ENCODE data around the gene POLDIP2. TPM values are rescaled to one million over a fixed set of nuclear protein-coding genes. Genes with fewer than 3 reads are reported as not detected.

Gene POLDIP2, protein sequence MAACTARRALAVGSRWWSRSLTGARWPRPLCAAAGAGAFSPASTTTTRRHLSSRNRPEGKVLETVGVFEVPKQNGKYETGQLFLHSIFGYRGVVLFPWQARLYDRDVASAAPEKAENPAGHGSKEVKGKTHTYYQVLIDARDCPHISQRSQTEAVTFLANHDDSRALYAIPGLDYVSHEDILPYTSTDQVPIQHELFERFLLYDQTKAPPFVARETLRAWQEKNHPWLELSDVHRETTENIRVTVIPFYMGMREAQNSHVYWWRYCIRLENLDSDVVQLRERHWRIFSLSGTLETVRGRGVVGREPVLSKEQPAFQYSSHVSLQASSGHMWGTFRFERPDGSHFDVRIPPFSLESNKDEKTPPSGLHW
- total RNA-seq = 74.5 and 83.4 TPM in 2 replicates

DNA sequence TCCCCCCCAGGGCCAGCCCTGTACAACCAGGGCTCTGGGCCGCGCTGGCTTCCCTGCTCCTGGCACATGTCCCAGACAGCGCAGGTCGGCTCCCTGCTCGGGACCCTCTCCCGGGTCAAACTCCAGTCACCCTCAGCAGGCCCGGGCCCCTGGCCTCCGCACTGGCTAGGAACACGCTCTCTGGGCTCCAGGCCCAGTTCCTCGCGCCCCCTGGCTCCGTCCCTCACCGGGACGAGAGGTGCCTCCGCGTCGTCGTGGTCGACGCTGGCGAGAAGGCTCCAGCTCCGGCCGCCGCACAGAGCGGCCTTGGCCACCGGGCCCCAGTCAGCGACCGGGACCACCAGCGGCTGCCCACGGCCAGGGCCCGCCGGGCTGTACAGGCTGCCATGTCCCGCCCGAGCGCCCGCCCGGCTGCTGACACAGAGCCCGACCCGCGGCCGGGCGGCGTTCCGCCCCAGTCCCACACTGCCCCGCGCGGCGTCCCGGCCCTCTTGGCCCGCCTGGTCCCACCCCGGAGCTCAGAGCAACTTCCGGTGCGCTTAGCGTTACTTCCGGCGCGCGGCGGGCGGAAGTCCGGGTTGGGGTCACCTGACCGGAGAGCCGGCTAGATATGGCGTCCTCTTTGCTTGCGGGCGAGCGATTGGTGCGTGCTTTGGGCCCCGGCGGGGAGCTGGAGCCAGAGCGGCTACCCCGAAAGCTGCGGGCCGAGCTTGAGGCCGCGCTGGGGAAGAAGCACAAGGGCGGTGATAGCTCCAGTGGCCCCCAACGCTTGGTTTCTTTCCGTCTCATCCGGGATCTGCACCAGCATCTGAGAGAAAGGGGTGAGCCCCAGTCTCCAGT, at the start of gene POLDIP2:
Gene POLDIP2 (minus strand): TSS at position 467 of the 840 bp plus-strand sequence. CDS start 79 bp downstream, at position 388.
- no peak for DNase-seq (ENCODE audit: extremely low read depth, low read depth, low spot score)

DNA sequence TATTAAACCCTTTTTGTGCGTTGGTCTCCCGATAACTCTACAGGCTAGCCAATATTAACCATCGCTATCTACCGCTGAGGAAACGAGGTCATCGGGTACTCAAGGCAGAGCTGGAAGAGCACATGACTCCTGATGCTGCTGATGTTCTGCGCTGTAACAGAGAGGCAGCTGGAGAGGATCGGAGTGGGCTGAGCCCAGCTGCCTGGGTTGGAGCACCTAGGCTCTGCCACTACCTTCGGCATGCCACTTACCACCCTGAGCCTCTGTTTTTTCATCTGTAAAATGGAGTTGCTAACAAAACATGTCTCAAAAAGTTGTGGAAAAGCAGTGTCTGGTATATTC, 49.1 kb upstream of the POLDIP2 start:
- DNase-seq (ENCODE audit: extremely low read depth, low read depth, low spot score) = no peak

DNA sequence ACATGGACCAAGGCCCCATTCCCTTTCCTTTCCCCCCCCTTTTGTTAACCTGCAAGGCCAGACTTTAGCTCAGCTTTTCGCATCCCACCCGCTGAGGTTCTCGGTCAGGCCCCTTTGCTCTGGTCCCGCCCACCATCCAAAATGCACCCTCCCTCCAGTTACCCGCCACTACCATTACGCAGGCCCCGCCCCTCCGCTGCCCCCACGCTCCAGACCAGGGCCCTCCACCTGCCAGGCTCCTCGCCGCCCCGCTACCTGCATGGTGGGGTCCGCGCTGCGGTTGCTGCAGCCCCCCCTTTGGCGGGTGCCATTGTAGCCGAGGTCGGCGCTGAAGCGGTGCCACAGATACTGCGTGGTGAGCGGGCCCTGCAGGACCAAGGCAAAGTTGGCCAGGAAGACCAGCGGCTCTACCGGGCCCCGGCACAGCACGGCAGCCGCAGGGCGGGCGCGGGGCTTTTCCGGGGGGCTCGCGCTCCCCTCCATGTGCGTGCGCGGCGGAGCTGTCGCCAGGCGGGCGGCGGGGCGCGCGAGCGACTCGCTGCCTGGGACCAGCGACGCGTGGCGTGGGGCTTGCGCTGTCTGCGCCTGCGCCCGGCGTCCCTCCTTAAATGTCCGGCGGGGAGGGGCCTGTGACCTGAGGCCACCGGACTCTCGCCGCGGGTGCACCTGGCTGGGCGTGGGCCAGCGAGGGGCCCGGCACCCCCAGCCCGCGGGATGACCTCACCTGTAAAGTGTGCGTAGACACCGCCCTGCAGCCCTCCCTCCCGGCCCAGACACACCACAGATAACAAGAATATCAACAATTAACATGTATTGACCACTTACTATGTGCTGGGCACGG, 48.5 kb upstream of the POLDIP2 start, which contains the start of gene SLC46A1:
Gene SLC46A1 (minus strand): TSS at position 581 of the 841 bp plus-strand sequence. CDS start 98 bp downstream, at position 483.
- DNase-seq (ENCODE audit: extremely low read depth, low read depth, low spot score) = no peak

DNA sequence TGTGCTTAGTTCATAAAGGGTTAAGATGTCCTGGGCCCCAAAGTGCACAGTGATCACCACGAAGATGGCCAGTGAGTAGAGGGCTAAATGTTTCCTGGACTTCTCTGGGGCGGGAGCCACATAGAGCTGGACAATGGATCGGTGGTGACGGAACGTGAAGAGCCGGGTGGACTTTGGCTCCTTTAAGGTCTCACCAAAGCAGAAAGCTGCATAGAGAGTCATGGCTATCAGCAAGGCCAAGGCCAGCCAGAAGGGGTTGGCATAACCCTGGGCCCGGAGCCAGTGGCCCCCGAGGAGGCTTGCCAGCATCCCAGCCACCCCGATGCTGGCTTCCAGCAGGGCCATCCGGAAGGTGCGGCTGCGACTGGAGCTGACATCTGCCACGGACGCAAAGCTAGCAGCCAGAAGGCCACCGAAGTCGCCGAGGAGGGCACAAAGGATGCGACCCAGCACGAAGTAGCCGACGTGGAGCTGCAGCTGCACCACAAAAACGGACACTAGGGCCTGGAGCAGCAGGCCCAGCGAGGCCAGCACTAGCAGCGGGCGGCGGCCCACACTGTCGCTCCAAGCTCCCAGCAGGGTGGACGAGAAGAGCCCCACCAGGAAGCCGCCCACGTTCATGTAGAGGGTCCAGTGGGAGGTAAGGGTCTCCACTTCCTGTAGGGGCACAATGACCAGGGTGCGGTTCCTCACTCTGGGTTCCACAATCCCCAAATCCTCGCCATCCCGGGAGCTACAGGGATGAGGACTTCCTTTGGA, 47.7 kb upstream of the POLDIP2 start:
- DNase-seq (ENCODE audit: extremely low read depth, low read depth, low spot score) = no peak

DNA sequence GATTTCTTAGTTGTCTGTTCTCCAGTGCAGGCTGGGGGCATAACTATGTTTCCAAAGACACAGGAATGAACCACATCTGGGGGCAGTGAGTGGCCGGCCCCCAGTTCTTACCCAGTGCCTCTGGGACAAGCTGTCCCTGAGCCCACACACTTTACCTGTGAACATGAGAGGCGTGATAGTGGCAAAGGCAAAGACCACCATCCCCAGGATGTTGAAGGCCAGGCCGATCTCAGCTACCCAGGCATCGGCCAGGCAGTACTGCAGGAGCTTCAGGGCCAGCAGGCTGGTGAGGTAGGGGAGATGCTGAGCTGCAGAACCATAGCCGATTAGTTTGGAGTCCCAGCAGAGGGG, 47.1 kb upstream of the POLDIP2 start:
- no peak for DNase-seq (ENCODE audit: extremely low read depth, low read depth, low spot score)

DNA sequence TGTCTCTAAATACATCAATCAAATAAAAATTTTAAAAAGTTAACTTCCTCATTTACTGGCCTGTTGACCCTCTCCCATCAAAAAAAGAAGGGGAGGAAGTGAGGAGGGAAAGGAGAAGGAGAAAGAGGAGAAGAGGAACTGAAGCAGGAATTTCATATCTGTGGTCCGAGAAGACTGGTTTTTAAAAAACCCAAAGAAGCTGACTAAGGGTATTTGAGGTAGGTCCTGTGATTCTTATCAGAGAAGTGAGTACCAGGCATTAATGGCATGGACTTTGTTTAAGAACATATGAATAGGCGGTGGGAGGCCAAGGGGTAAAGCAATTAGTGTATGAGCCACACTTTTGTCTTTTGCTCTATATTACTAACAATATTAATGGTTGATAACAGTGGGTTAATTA, 46.7 kb upstream of the POLDIP2 start:
- no peak for DNase-seq (ENCODE audit: extremely low read depth, low read depth, low spot score)

DNA sequence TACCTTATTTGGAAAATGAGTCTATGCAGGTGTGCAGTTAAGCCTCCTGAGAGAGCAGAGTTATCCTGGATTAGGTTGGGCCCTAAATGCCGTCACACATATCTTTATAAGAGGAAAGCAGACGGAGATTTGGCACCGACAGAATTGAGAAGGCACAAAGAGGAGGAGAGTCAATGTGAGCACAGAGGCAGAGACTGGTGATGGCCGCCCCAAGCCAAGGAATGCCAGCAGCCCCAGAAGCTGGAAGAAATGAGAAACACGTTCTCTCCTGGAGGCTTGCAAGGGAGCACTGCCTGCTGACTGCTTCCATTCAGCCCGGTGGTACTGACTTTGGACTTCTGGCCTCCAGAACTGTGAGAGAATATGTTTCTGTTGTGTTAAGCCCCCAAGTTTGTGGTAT, 45.5 kb upstream of the POLDIP2 start:
- no peak for DNase-seq (ENCODE audit: extremely low read depth, low read depth, low spot score)

DNA sequence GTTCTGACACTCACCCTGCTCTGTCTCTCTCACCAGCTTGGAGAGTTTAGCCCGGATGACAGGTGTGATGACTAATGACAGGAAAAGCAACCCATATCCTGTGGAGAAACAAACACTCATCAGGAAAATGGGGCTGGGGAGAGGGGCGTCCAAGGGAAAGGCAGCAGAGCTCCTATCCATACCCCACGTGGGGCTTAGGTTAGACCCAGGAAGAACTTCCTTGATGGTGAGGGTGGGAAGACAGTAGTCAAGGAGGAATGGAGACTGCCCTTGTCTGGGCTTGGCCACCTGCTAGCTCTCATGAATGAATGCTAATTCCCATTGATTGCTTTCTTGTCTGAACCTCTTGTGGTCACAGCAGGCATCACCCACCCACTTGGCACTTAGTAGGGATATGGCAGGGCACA, 44.9 kb upstream of the POLDIP2 start:
- no peak for DNase-seq (ENCODE audit: extremely low read depth, low read depth, low spot score)

DNA sequence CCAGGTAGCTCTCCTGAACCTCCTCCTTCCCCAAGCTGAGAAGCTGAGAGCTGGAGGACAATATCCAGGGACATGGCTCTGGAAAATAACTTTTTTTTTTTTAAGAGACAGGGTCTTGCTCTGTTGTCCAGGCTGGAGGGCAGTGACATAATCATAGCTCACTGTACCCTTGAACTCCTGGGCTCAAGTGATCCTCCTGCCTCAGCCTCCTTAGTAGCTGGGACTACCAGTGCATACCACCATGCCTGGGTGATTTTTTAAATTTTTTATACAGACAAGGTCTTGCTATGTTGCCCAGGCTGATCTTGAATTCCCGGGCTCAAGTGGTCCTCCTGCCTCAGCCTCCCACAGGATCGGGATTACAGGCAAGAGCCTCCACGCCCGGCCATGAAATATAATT, 42.5 kb upstream of the POLDIP2 start:
- no peak for DNase-seq (ENCODE audit: extremely low read depth, low read depth, low spot score)

DNA sequence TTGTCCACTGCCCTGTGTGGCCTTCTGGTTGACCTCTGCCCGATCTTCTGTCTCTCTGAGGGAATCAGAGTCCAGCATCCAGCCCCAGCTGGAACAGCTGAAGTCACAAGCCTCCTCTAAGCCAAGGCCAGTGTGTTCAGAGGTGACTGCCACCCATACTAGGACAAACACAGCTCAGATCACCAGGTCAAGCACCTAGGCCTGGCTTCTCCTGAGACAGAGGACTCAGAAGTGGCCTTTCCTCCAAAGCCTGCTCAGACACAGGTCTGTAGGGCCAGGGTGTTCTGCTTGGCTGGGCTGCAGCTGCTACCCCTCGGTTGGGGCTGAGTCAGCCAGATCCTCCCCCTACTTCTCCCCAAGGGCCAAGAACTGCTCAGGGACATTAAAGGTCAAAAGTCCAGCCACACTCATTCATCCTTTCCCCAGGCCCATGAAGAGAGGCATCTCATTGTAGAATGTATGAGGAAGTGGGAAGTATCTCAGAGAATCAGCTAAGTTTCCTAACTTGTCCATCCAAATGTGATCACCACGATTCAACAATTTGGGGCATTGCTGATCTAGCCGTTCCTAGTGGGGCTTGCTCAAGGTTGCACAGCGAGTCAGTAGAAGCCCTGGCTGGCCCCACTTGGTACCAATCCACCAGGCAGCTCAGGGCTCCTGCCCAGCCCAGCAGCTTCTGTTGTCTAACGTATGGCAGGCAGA, 41.1 kb upstream of the POLDIP2 start:
- no peak for DNase-seq (ENCODE audit: extremely low read depth, low read depth, low spot score)

DNA sequence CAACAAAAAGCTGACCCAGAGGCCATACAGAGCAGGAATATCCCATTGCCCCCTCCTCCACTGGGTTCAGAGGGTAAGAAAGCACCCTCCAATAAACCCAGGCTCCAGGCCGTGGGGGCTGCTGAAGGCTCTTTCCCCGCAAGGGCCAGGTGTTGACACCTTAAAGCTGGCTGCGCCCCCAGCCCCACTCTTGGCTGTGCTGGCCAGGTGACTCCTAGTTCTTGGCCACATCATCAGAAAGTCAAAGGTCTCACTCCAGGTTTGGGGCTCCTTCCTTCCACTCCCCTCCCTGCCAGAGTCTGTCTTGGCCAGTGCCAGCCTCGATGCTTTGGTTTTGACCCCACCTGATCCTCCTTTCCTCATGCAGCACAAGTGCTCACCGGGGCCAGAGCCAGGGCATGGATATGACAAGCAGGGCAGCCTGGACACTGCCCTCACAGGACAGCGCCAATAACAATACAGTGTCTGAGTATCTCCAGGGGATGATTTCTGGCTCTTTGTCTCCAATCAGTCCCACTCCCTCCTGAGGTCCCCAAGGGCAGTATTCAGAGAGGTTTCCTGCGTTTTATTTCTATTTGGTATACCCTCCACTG, 40.5 kb upstream of the POLDIP2 start:
- DNase-seq (ENCODE audit: extremely low read depth, low read depth, low spot score) = no peak

DNA sequence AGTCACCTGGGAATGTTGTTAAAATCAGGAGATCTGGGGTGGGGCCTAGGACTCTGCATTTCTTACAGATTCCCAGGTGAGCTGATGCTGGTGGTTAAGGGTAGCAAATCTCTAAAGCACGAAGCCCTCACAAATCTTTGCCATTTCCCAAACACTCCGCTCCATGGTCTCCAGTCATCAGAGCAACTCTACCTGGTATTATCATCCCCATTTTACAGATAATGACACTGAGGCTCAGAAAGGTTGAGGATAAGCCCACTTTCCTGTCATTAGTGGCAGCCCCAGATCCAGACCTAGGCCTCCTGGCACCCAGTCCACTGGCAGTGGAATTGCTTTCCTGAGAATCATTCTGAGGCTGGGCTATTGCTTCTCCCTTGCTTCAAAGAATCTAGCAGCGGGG, 39.9 kb upstream of the POLDIP2 start:
- no peak for DNase-seq (ENCODE audit: extremely low read depth, low read depth, low spot score)

DNA sequence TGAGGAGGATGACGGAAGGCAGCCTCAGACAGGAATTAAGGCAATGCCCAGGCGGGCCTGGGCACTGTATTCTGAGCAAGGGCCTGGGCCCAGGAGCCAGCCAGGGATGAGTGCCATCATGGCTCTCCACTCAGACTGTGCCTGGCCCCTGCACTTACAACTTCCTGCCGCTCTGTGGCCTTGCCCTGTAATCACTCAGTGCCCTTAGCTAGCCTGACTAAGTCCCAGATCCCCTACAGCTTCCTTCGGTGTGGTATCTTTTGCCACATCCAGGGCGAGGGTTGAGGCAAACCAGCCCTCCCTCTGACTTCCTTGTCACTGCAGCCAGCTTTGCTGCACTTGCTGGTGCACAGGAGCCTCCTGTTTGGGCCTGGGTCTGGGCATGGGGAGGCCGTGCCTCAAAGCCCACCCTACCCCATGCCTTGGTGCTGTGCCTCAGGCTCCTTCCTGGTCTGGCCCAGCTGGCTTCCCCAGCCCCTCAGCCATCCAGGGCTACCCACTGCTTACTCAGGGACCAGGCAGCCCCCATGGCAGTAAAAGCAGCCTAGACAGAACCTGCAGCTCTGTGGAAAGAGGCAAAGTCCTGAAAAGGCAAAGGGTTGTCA, 39.4 kb upstream of the POLDIP2 start:
- DNase-seq (ENCODE audit: extremely low read depth, low read depth, low spot score) = no peak

DNA sequence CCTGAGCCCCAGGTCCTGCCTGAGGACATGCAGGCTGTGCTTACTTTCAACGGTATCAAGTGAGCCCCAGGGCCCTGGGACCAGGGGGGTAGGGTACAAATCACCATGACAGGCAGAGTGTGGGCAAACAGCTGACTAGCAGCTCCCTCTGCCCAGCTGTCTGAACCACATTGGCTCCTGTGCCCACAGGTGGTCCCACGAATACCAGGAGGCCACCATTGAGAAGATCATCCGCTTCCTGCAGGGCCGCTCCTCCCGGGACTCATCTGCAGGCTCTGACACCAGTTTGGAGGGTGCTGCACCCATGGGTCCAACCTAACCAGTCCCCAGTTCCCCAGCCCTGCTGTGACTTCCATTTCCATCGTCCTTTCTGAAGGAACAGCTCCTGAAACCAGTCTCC, 38.6 kb upstream of the POLDIP2 start:
- DNase-seq (ENCODE audit: extremely low read depth, low read depth, low spot score) = no peak

DNA sequence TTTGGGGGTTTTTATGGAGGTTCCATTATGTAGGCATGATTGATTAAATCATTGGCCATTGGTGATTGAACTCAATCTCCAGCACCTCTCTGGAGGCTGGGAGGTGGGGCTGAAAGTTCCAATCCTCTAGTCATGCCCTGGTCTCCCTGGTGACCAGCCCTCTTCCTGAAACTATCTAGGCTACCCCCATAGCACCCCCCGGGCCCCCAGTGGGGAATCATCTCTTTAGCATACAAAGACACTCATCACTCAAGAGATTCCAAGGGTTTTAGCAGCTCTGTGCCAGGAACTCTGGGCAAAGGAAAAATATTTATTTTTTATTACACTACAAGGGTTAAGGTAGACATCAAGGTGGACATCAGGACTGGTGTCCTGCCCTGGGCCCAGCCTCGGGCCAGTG, 38.1 kb upstream of the POLDIP2 start:
- DNase-seq (ENCODE audit: extremely low read depth, low read depth, low spot score) = no peak

DNA sequence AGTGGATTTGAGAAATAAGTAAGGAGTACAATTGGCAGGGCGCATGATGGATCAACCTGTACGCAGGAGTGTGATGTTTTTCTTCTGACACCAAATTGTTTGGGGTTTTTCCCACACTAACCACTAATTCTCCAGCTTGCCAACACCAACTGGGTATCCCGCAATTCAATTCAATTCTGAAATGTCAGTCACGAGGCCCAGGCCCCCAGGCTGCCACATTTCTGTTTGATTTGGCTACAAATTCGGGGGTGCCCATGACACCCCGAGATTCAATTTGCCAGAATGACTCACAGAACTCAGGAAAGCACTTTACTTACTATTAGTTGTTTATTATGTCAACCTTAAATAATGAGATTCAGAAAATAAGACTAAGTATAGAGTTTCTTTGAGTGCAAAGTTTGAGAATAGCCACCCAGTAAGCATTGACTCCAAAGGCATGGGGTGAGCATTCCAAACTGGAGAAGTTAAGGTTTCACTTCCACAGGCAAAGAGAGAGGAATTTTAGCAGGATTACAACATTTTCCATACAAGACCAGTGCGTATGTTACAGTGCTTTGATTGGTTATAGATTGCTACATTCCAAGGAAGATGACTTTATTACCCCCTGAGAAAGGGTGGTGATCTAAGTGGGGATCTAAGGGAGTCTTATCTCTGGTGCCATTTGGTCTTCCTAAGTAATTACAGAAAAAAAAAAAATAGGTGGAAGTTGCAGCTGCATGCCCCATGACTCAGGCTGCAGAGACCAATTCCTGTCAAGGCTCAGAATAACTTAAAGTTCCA, 37.2 kb upstream of the POLDIP2 start:
- DNase-seq (ENCODE audit: extremely low read depth, low read depth, low spot score) = no peak

DNA sequence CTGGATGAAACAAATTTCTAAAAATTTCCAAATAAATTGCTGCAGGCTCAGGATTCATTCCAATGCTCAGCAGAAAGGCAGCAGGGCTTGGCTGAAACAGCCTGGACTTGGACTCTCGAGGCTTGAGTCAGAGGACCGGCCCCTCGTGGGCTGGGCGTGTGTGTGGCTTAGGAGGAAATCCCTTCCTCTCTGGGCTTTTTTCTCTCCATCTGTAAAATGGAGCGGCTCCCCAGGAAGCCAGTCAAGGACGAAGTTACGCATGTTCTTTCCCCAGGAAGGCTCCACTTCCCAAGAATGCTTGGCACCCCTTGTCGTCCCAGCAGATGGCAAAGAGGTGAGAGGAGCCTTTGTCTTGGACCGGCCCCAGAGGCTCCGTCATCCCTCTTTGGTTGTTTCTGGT, 35.2 kb upstream of the POLDIP2 start:
- DNase-seq (ENCODE audit: extremely low read depth, low read depth, low spot score) = no peak

DNA sequence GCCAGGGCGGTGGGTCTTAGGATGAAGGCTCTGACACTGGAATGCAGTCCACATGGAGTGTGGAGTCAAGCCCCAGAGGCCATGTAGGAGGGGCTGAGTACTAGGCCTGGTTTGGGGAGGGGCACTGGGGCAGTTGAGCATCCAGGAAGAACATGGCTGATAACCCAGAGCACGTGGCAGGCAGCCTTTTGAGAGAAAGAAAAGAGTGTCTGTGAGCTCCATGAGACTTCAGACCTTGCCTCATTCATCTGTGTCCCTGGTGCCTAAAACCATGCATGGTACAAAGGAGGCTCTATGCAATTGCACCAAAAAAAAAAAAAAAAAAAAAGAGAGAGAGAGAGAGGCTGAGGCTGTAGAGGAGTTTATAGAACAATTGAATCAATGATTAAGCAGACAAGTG, 34.1 kb upstream of the POLDIP2 start:
- DNase-seq (ENCODE audit: extremely low read depth, low read depth, low spot score) = no peak
